Activated B cell treated with CpG ODN at 0.5 μM for 24 hours (primary cell): ENCODE measurements around the gene GGPS1. TPM values are rescaled to one million over a fixed set of nuclear protein-coding genes. Genes with fewer than 3 reads are reported as not detected.

Experiments
- ATAC-seq: fragments of 200-7000 bp; cut with Tn5 transposase; one replicate; pipeline ENCODE4 v1.10.0; 2021; ENCODE audit warnings: low read depth, mild to moderate bottlenecking, moderate library complexity
- CTCF ChIA-PET: fragments of 350-600 bp; sonication (Branson Sonifier 250); formaldehyde crosslinking; loops from one replicate; lab custom pipeline; 2021; ENCODE audit warnings: antibody characterized with exemption; lab: Charles Lee
- POLR2A ChIA-PET: fragments of 350-600 bp; sonication (Branson Sonifier 250); formaldehyde crosslinking; loops from one replicate; lab custom pipeline; 2021; ENCODE audit warnings: antibody characterized with exemption; lab: Charles Lee
- DNase-seq: peaks from one replicate; pipeline ENCODE4 v3.0.0; 2022
- H3K27ac Mint-ChIP-seq: one replicate; pipeline ENCODE4 v1.8.0; 2020; ENCODE audit warnings: mixed read lengths
- H3K27me3 Mint-ChIP-seq: one replicate; pipeline ENCODE4 v1.8.0; 2021; ENCODE audit warnings: mixed read lengths
- H3K36me3 Mint-ChIP-seq: one replicate; pipeline ENCODE4 v1.8.0; 2021; ENCODE audit warnings: low read depth, mixed read lengths
- H3K4me1 Mint-ChIP-seq: one replicate; pipeline ENCODE4 v1.8.0; 2021; ENCODE audit warnings: mixed read lengths
- H3K4me3 Mint-ChIP-seq: one replicate; pipeline ENCODE4 v1.8.0; 2020; ENCODE audit warnings: mild to moderate bottlenecking, mixed read lengths
- H3K9me3 Mint-ChIP-seq: one replicate; pipeline ENCODE4 v1.8.0; 2020; ENCODE audit warnings: mixed read lengths
- intact Hi-C: fragments of 100-400 bp; cut with micrococcal nuclease; formaldehyde crosslinking; loops from one replicate; pipeline ENCODE4 v1.15.1; 2024
- total RNA-seq: library from RNA; stranded (reverse); gene quantifications from 2 replicates; pipeline ENCODE4 v1.2.3, GENCODE V29; 2022
- TF ChIP-seq, protein P1 (sequence below): fragments of 200-600 bp; IDR thresholded peaks from one replicate; pipeline ENCODE4 v1.8.0; 2022; ENCODE audit warnings: antibody characterized with exemption, mild to moderate bottlenecking

Gene GGPS1
- total RNA-seq, 1 donor from 2014 or later, result 33.8 TPM

- no peaks in the 10 kb centered on the region for H3K27me3 Mint-ChIP-seq
- no peak overlapping the region for H3K27ac Mint-ChIP-seq
- ChIA-PET CTCF (no interaction called here), POLR2A (no interaction called here)
- ATAC-seq, result no peak
- H3K4me1 Mint-ChIP-seq, result peaks cover 73% of the 10 kb centered on the region
- H3K4me3 Mint-ChIP-seq, result no peak overlapping the region
- intact Hi-C loops, result no loop called here
- TF ChIP-seq, protein P1, sequence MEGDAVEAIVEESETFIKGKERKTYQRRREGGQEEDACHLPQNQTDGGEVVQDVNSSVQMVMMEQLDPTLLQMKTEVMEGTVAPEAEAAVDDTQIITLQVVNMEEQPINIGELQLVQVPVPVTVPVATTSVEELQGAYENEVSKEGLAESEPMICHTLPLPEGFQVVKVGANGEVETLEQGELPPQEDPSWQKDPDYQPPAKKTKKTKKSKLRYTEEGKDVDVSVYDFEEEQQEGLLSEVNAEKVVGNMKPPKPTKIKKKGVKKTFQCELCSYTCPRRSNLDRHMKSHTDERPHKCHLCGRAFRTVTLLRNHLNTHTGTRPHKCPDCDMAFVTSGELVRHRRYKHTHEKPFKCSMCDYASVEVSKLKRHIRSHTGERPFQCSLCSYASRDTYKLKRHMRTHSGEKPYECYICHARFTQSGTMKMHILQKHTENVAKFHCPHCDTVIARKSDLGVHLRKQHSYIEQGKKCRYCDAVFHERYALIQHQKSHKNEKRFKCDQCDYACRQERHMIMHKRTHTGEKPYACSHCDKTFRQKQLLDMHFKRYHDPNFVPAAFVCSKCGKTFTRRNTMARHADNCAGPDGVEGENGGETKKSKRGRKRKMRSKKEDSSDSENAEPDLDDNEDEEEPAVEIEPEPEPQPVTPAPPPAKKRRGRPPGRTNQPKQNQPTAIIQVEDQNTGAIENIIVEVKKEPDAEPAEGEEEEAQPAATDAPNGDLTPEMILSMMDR, result no peak
- DNase-seq, result no peak
- H3K36me3 Mint-ChIP-seq, result peaks cover 11% of the 10 kb centered on the region
- no peaks in the 10 kb centered on the region for H3K9me3 Mint-ChIP-seq
These were observed 37.4 kb upstream of the GGPS1 start for GRCh38 chr1:235290740-235291502.

DNA sequence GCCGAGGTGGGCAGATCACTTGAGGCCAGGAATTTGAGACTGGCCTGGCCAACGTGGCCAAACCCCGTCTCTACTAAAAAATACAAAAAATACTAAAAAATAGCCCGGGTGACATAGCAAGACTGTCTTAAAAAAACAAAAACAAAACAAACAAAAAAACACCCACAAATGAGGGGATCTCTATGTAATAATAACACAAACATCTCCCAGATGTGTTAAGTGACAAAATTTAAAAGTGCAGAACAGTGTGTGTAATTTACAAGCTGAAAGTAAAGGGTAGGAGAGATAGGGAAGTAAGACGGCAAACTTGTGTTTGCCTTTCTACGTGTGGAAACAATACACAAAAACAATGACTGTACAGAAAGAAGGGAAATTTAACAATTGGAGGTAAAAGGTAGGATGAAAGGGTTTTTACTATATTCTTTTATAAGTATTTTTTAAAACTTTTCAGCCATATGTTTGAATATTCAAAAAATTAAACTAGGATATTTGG lies 36.7 kb upstream of the GGPS1 start:
- intact Hi-C loops, result no loop called here
- ATAC-seq, result no peak

GRCh38 chr1:235292790-235293189 lies 35.6 kb upstream of the GGPS1 start:
- Mint-ChIP-seq H3K36me3 (peaks cover 8% of the 10 kb centered on the region), H3K27me3 (no peaks in the 10 kb centered on the region), H3K4me1 (peaks cover 67% of the 10 kb centered on the region), H3K27ac (no peak overlapping the region), H3K4me3 (no peak overlapping the region), H3K9me3 (no peaks in the 10 kb centered on the region)
- ATAC-seq, result no peak
- POLR2A ChIA-PET, result no interaction called here
- intact Hi-C loops, result no loop called here
- TF ChIP-seq, protein P1, result no peak
- no peak for DNase-seq
- CTCF ChIA-PET, result no interaction called here

More for the DNA sequence above, 36.7 kb upstream of the GGPS1 start:
- Mint-ChIP-seq H3K4me3 (no peak overlapping the region), H3K27ac (no peak overlapping the region), H3K9me3 (no peaks in the 10 kb centered on the region), H3K36me3 (peaks cover 11% of the 10 kb centered on the region), H3K27me3 (no peaks in the 10 kb centered on the region), H3K4me1 (peaks cover 69% of the 10 kb centered on the region)
- ChIA-PET POLR2A (no interaction called here), CTCF (no interaction called here)
- TF ChIP-seq, protein P1, result no peak
- DNase-seq, result no peak

GRCh38 chr1:235293322-235293942 lies 34.9 kb upstream of the GGPS1 start:
- DNase-seq, result no peak
- H3K9me3 Mint-ChIP-seq, result no peaks in the 10 kb centered on the region
- TF ChIP-seq, protein P1, result no peak
- peaks cover 64% of the 10 kb centered on the region for H3K4me1 Mint-ChIP-seq
- ChIA-PET POLR2A (interaction anchor here (0.5 kb wide), 1 partner anchor 98 kb away, joined by 3 read pairs; no protein-coding TSS in a partner anchor), CTCF (no interaction called here)
- H3K27me3 Mint-ChIP-seq, result no peaks in the 10 kb centered on the region
- peaks cover 10% of the 10 kb centered on the region for H3K36me3 Mint-ChIP-seq
- H3K27ac Mint-ChIP-seq, result no peak overlapping the region
- no peak overlapping the region for H3K4me3 Mint-ChIP-seq
- no peak for ATAC-seq
- intact Hi-C loops, result no loop called here

- intact Hi-C loops, result no loop called here
- no peaks in the 10 kb centered on the region for H3K9me3 Mint-ChIP-seq
- H3K36me3 Mint-ChIP-seq, result peaks cover 6% of the 10 kb centered on the region
- peak overlapping the region; percentile 50 for H3K27ac Mint-ChIP-seq
- no peak overlapping the region for H3K4me3 Mint-ChIP-seq
- POLR2A ChIA-PET, result no interaction called here
- H3K27me3 Mint-ChIP-seq, result no peaks in the 10 kb centered on the region
- TF ChIP-seq, protein P1, result no peak
- ATAC-seq, result no peak
- H3K4me1 Mint-ChIP-seq, result peaks cover 63% of the 10 kb centered on the region
- CTCF ChIA-PET, result interaction anchor here (0.6 kb wide), 1 partner anchor 260 kb away, joined by 3 read pairs; no protein-coding TSS in a partner anchor
- DNase-seq, result no peak
These were observed 32.4 kb upstream of the GGPS1 start for GRCh38 chr1:235295902-235296350.
